B cell (primary cell): Measurements from ENCODE around the gene PPIP5K1. TPM values are rescaled to one million over a fixed set of nuclear protein-coding genes. Genes with fewer than 3 reads are reported as not detected.

Source experiments
- ATAC-seq: fragments of 200-7000 bp; cut with Tn5 transposase; one replicate; pipeline ENCODE4 v1.10.0; 2021; ENCODE audit warnings: low read depth, mild to moderate bottlenecking, moderate number of reproducible peaks, moderate library complexity
- CTCF ChIA-PET: fragments of 350-600 bp; sonication (Branson Sonifier 250); formaldehyde crosslinking; loops from one replicate; lab custom pipeline; 2021; ENCODE audit warnings: antibody characterized with exemption, inconsistent platforms; lab: Charles Lee
- POLR2A ChIA-PET: fragments of 350-600 bp; sonication (Branson Sonifier 250); formaldehyde crosslinking; loops from one replicate; lab custom pipeline; 2021; ENCODE audit warnings: antibody characterized with exemption; lab: Charles Lee
- DNase-seq: peaks from one replicate; pipeline ENCODE4 v3.0.0; 2013
- H2AFZ ChIP-seq: 2 replicates; pipeline ENCODE4 v1.6.1; 2012; ENCODE audit warnings: mild to moderate bottlenecking, low read depth, low read length; ENCODE audit not compliant: insufficient read depth, poor library complexity, severe bottlenecking
- H3K27ac ChIP-seq, 2 donors: 1 replicate in 1 of 2; 2 replicates in 1 of 2; pipeline ENCODE4 v1.5.1; 2012 to 2013; ENCODE audit warnings: low read length in 2 of 2, mild to moderate bottlenecking in 2 of 2, moderate library complexity in 1 of 2
- H3K27me3 ChIP-seq, 4 experiments: fragments of 200-600 bp in 1 of 4; sonication (generic) in 1 of 4; replicated peaks in 1 of 4; 1 replicate in 2 of 4; 2 replicates in 2 of 4; pipeline versions ENCODE4 v1.6.1 to v1.7.0; 2013 to 2016; ENCODE audit warnings: low read length in 3 of 4, mild to moderate bottlenecking in 2 of 4, mixed read lengths in 1 of 4, moderate library complexity in 1 of 4; ENCODE audit not compliant: insufficient read depth in 4 of 4, control insufficient read depth in 3 of 4; ENCODE audit errors: control extremely low read depth in 1 of 4
- H3K36me3 ChIP-seq, 2 experiments: replicated peaks in 1 of 2; 1 replicate in 1 of 2; 2 replicates in 1 of 2; pipeline versions ENCODE4 v1.6.1 to v1.7.1; 2013; ENCODE audit warnings: low read length in 1 of 2; ENCODE audit not compliant: insufficient read depth in 2 of 2, control insufficient read depth in 1 of 2; ENCODE audit errors: control extremely low read depth in 1 of 2, extremely low read depth in 1 of 2
- H3K4me1 ChIP-seq, 2 donors: fragments of 200-600 bp in 1 of 2; sonication (generic) in 1 of 2; 1 replicate in 1 of 2; 2 replicates in 1 of 2; pipeline versions ENCODE4 v1.5.1 to v1.6.1; 2013 to 2017; ENCODE audit warnings: low read length in 2 of 2; ENCODE audit not compliant: control insufficient read depth in 2 of 2, insufficient read depth in 2 of 2
- H3K4me2 ChIP-seq: replicated peaks from 2 replicates; pipeline ENCODE3; 2012; ENCODE audit warnings: mild to moderate bottlenecking, low read depth, low read length; ENCODE audit not compliant: poor library complexity, severe bottlenecking
- H3K4me3 ChIP-seq, 5 experiments: fragments of 200-600 bp in 1 of 5; sonication (generic) in 1 of 5; 1 replicate in 3 of 5; 2 replicates in 2 of 5; pipeline versions ENCODE4 v1.5.1 to v1.7.0; 2011 to 2016; ENCODE audit warnings: low read length in 4 of 5, mild to moderate bottlenecking in 4 of 5, low read depth in 2 of 5, control low read depth in 1 of 5, moderate library complexity in 1 of 5; ENCODE audit not compliant: insufficient read depth in 1 of 5; ENCODE audit errors: control extremely low read depth in 1 of 5, extremely low read depth in 1 of 5
- H3K79me2 ChIP-seq: fragments of 200-600 bp; sonication (generic); one replicate; pipeline ENCODE4 v1.6.0; 2016; ENCODE audit warnings: low read length; ENCODE audit not compliant: control insufficient read depth, insufficient read depth
- H3K9ac ChIP-seq: fragments of 200-600 bp; sonication (generic); 2 replicates; pipeline ENCODE4 v1.6.1; 2017; ENCODE audit warnings: mild to moderate bottlenecking, low read length, moderate library complexity
- H3K9me3 ChIP-seq, 3 donors: one replicate each; pipeline versions ENCODE4 v1.6.1 to v1.7.1; 2013; ENCODE audit warnings: low read length in 2 of 3; ENCODE audit not compliant: control insufficient read depth in 2 of 3, insufficient read depth in 1 of 3; ENCODE audit errors: control extremely low read depth in 1 of 3
- H4K20me1 ChIP-seq: 2 replicates; pipeline ENCODE4 v1.6.0; 2012; ENCODE audit warnings: mild to moderate bottlenecking, low read length; ENCODE audit not compliant: insufficient read depth, control insufficient read depth, poor library complexity, severe bottlenecking
- H3K27ac Mint-ChIP-seq: one replicate; pipeline ENCODE4 v1.8.0; 2021; ENCODE audit warnings: mixed read lengths
- H3K27me3 Mint-ChIP-seq: one replicate; pipeline ENCODE4 v1.8.0; 2021; ENCODE audit warnings: mixed read lengths
- H3K4me1 Mint-ChIP-seq: one replicate; pipeline ENCODE4 v1.8.0; 2021; ENCODE audit warnings: mixed read lengths
- H3K4me3 Mint-ChIP-seq: one replicate; pipeline ENCODE4 v1.8.0; 2021; ENCODE audit warnings: mixed read lengths
- H3K9me3 Mint-ChIP-seq: one replicate; pipeline ENCODE4 v1.8.0; 2022; ENCODE audit warnings: mixed read lengths; ENCODE audit not compliant: insufficient read depth
- CTCF ChIP-seq: fragments of 200-600 bp; IDR thresholded peaks from one replicate; pipeline ENCODE4 v1.8.0; 2022; ENCODE audit warnings: antibody characterized with exemption, mild to moderate bottlenecking
- EZH2 ChIP-seq: IDR thresholded peaks from 2 replicates; pipeline ENCODE4 v1.6.1; 2012; ENCODE audit warnings: borderline replicate concordance, low read depth, mild to moderate bottlenecking, moderate library complexity, low read length; ENCODE audit not compliant: insufficient read depth, poor library complexity, severe bottlenecking
- whole genome bisulfite sequencing: methylation state at CpG from one replicate; pipeline ENCODE4 v1.1.5; 2013; ENCODE audit warnings: missing lambda C conversion rate; ENCODE audit not compliant: insufficient coverage; 5-methylcytosine and 5-hydroxymethylcytosine counted together
- intact Hi-C: fragments of 100-400 bp; cut with micrococcal nuclease; formaldehyde crosslinking; loops from one replicate; pipeline ENCODE4 v1.10.0; 2022
- polyA plus RNA-seq: library from polyadenylated mRNA; depleted of rRNA; stranded (reverse); fragments of >200 nt; gene quantifications from 2 replicates; pipeline ENCODE4 v1.2.3, GENCODE V29; 2012
- total RNA-seq, 2 donors: library from RNA; stranded (reverse); fragments of 120-200 nt in 1 of 2; gene quantifications; 1 replicate in 1 of 2; 2 replicates in 1 of 2; pipeline versions ENCODE4 v1.2.3 to v1.2.4, GENCODE V29; 2013 to 2022

The PPIP5K1 gene
- total and polyA plus RNA-seq, 2 donors (not counting 1 experiment from before 2014, with no cell fraction given), result 40.6 to 88.9 TPM

DNA sequence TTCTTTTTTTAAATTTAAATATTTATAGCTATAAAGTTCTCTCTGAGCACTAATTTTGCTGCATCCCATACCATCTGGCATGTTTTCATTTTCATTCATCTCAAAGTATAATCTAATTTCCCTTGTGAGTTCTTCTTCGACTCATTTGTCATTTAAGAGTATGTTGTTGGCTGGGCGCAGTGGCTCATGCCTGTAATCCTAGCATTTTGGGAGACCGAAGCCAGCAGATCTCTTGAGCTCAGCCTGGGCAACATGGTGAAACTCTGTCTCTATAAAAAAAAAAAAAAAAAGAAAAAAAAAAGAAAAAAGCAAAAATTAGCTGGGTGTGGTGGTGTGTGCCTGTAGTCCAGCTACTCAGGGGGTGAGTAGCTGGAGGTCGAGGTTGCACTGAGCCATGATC is 37.8 kb downstream of the PPIP5K1 start:
- TF ChIP-seq EZH2 (no peak), CTCF (no peak)
- no peaks in the 10 kb centered on the region for H3K27me3 Mint-ChIP-seq
- Histone ChIP-seq H3K79me2 (no peaks in the 10 kb centered on the region), H3K9me3 (peaks cover 0 to 3% (median 2%) of the 10 kb centered on the region in 3 donors), H4K20me1 (no peaks in the 10 kb centered on the region), H3K4me2 (no peak overlapping the region), H3K9ac (no peak overlapping the region), H3K4me3 (no peak overlapping the region), H2AFZ (no peak overlapping the region), H3K27me3 (no peaks in the 10 kb centered on the region), H3K27ac (no peak overlapping the region), H3K4me1 (no peaks in the 10 kb centered on the region), H3K36me3 (peaks cover 3 to 4% of the 10 kb centered on the region in 2 experiments)
- ATAC-seq (no peak), DNase-seq (no peak)
- WGBS, result 100% methylated on average over 1 of the region's 4 CpGs
- no peak overlapping the region for H3K27ac Mint-ChIP-seq
- H3K9me3 Mint-ChIP-seq, result no peaks in the 10 kb centered on the region
- intact Hi-C loops, result no loop called here
- ChIA-PET CTCF (no interaction called here), POLR2A (interaction anchor here (0.7 kb wide), 1 partner anchor 146 kb away, joined by 8 read pairs; no protein-coding TSS in a partner anchor)
- H3K4me1 Mint-ChIP-seq, result no peaks in the 10 kb centered on the region
- H3K4me3 Mint-ChIP-seq, result no peak overlapping the region

DNA sequence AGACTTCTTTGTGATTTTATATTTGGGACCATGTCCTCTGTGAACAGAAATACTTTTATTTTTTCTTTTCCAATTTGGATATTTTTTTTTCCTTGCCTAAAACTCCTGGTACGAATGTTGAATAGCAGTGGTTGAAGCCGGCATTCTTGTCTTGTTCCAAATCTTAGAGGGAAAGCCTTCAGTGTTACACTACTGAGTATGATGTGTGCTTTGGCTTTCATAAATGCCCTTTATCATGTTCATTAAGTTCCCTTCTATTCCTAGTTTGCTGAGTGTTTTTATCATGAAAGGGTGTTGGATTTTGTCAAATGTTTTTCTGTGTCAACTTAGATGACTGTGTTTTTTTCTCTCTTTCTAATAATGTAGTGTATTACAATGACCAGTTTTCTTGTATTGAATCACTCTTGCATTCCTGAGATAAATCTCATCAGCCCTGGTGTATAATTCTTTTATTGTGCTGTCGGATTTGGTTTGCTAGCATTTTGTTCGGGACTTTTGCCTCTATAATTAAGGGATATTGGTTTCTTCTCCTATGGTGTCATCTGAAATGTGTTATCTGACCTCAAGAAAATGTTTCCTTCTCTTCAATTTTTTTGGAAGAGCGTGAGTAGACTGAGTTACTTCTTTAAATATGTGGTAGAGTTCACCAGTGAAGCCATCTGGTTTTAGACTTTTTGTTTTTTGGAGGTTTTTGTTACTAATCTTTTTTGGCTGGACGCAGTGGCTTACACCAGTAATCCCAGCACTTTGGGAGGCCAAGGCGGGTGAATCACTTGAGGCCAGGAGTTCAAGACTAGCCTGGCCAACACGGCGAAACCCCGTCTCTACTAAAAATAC is 39.3 kb downstream of the PPIP5K1 start:
- Histone ChIP-seq H3K4me2 (no peak overlapping the region), H3K27ac (no peak overlapping the region), H4K20me1 (no peaks in the 10 kb centered on the region), H3K4me1 (no peaks in the 10 kb centered on the region), H3K9ac (no peak overlapping the region), H3K4me3 (no peak overlapping the region), H3K79me2 (no peaks in the 10 kb centered on the region), H3K36me3 (peaks cover 3 to 4% of the 10 kb centered on the region in 2 experiments), H3K9me3 (peaks cover 0 to 3% (median 2%) of the 10 kb centered on the region in 3 donors), H2AFZ (no peak overlapping the region), H3K27me3 (no peaks in the 10 kb centered on the region)
- Mint-ChIP-seq H3K9me3 (no peaks in the 10 kb centered on the region), H3K27me3 (no peaks in the 10 kb centered on the region), H3K4me1 (no peaks in the 10 kb centered on the region), H3K4me3 (no peak overlapping the region), H3K27ac (no peak overlapping the region)
- WGBS, result no CpG with 5 or more reads among the region's 10 CpGs
- no peak for TF ChIP-seq EZH2
- TF ChIP-seq CTCF, result no peak
- CTCF ChIA-PET, result no interaction called here
- DNase-seq, result no peak
- ATAC-seq, result no peak
- POLR2A ChIA-PET, result no interaction called here
- intact Hi-C loops, result no loop called here
